ENCODE measurements around the gene C2CD4D. TPM values are rescaled to one million over a fixed set of nuclear protein-coding genes. Genes with fewer than 3 reads are reported as not detected.
"Not testable (repeated sequence)": the region's sequence is repeated elsewhere in the genome, so short reads cannot be mapped to it uniquely, and the experiment has no call there.

C2CD4D gene
- total RNA-seq: not detected in 2 replicates

DNA sequence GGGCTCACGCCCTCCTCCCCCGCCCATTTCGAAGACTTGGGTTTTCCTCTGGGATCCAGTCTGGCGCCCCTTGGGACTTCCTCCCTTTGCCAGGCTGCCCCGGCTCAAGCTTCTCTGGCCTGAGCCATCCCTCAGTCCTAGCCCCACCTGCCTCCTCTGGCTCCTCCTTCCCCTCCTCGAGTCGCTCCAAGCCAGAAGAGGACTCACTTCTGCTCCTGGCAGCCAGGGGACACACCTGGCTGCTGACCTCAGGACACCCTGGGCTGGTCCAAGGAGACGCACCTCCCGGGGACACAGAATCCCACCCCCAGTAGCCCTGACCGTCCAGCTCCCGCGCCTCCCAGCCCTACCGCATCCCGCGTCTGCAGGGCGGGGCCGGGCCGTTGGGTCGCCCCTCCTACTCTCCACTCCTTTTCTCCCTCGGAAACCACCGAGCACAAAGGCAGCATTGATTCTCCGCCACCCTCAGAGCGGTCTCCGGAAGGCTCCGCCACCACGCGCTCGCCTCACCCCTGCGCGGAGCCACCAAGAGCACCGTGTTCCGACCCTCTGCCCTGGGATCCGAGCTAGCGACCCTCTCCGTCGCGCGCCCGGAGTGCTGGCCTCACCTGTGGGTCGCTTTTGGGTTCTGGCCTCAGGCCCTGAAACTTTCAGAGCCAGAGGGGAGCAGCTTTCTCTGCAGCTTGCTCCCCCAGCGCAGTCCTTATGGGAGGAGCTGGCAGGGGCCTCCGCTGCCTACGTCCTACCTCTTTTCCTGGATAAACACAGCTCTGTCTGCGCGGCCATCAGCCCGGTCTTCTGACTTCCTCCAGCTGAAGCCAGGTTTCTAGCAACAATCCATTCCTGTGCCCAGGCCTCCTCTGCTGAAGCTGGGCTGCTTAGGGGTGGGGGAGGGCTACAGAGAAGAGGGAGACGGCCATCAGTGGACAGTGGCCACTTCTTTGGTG lies at the start of gene C2CD4D:
C2CD4D (minus strand) TSS at position 364 of the 947 bp plus-strand sequence. CDS start 831 bp downstream, outside the sequence.
- TF ChIP-seq, protein P1, sequence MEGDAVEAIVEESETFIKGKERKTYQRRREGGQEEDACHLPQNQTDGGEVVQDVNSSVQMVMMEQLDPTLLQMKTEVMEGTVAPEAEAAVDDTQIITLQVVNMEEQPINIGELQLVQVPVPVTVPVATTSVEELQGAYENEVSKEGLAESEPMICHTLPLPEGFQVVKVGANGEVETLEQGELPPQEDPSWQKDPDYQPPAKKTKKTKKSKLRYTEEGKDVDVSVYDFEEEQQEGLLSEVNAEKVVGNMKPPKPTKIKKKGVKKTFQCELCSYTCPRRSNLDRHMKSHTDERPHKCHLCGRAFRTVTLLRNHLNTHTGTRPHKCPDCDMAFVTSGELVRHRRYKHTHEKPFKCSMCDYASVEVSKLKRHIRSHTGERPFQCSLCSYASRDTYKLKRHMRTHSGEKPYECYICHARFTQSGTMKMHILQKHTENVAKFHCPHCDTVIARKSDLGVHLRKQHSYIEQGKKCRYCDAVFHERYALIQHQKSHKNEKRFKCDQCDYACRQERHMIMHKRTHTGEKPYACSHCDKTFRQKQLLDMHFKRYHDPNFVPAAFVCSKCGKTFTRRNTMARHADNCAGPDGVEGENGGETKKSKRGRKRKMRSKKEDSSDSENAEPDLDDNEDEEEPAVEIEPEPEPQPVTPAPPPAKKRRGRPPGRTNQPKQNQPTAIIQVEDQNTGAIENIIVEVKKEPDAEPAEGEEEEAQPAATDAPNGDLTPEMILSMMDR (IDR thresholded peaks at IDR 0.05; ENCODE audit: insufficient read depth, low read length, severe bottlenecking): peak; percentile 4
- no peaks in the 10 kb centered on the region for H3K36me3 ChIP-seq (ENCODE audit: control insufficient read depth, insufficient read depth, low read length)
- DNase-seq (ENCODE audit: low read depth) (peak; percentile 57), FAIRE-seq (no peak)
- H3K27me3 ChIP-seq (ENCODE audit: control insufficient read depth, insufficient read depth, low read length): no peaks in the 10 kb centered on the region
- peak within 1 kb of the TSS; percentile 38 for H3K4me3 ChIP-seq (ENCODE audit: low read depth, low read length)

DNA sequence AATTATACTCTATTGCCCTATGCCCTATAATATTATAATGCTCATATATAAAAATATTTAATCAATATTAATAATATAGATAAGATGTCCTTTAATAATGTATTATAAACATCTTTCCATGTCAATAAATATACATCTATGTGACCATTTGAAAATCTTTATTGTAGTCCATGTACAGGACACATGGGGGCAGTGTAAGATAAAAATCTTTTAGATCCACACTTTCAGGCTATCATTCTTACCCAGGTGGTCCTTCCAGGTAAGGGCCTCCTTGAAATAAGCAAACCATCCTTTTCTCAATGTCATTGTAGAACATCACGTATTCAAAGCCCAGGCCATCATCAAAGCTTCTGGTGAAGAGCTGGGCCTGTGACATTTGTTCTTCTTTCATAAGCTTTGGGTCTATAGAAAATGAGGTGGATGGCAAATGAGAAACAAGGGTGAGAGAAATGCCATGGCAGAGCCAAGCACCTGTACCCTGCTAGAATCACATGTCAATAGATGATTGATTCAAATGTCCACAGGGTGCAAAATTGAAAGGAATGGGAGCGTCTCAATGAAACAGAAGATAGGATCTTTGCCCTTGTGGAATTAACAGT lies 49.5 kb upstream of the C2CD4D start:
- TF ChIP-seq, protein P1 (IDR thresholded peaks at IDR 0.05; ENCODE audit: insufficient read depth, low read length, severe bottlenecking): peak; percentile 24
- no peaks in the 10 kb centered on the region for H3K27me3 ChIP-seq (ENCODE audit: control insufficient read depth, insufficient read depth, low read length)
- FAIRE-seq (no peak), DNase-seq (ENCODE audit: low read depth) (peak; percentile 42)
- H3K36me3 ChIP-seq (ENCODE audit: control insufficient read depth, insufficient read depth, low read length): no peaks in the 10 kb centered on the region
- H3K4me3 ChIP-seq (ENCODE audit: low read depth, low read length): no peak overlapping the region

DNA sequence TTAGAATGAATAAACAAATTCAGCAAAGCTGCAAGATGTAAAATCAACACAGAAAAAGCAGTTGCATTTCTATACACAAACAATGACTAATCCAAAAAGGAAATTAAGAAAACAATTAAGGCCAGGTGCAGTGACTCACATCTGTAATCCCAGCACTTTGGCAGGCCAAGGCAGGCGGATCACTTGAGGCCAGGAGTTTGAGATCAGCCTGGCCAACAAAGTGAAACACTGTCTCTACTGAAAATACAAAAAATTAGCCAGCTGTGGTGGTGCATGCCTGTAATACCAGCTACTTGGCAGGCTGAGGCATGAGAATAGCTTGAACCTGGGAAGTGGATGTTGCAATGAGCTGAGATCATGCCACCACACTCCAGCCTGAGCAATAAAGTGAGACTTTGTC lies 47.4 kb upstream of the C2CD4D start:
- DNase-seq (ENCODE audit: low read depth): peak; percentile 89
- no peaks in the 10 kb centered on the region for H3K27me3 ChIP-seq (ENCODE audit: control insufficient read depth, insufficient read depth, low read length)
- no peak for FAIRE-seq
- H3K4me3 ChIP-seq (ENCODE audit: low read depth, low read length): no peak overlapping the region
- no peaks in the 10 kb centered on the region for H3K36me3 ChIP-seq (ENCODE audit: control insufficient read depth, insufficient read depth, low read length)
- TF ChIP-seq, protein P1 (IDR thresholded peaks at IDR 0.05; ENCODE audit: insufficient read depth, low read length, severe bottlenecking): no peak

DNA sequence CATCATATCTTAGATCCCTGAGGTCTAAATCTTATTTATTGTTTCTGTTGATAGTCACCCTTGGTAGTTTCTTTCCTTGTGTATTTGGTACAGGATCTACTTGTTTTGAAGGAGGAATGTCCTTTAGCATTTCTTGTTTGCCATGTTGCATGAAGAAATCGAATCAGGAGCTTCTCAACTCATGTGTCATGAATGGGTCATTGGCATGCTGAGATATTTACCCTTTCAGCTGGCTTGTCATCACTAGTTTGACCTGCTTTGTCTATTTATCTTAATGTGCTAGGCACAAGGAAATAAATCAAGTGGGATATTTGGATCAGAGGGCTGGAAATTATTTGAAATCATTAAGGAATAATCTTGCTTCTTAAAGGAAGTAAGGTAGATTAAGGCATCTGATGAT lies 45.9 kb upstream of the C2CD4D start:
- DNase-seq (ENCODE audit: low read depth) (peak; percentile 97), FAIRE-seq (no peak)
- no peaks in the 10 kb centered on the region for H3K36me3 ChIP-seq (ENCODE audit: control insufficient read depth, insufficient read depth, low read length)
- H3K4me3 ChIP-seq (ENCODE audit: low read depth, low read length): no peak overlapping the region
- TF ChIP-seq, protein P1 (IDR thresholded peaks at IDR 0.05; ENCODE audit: insufficient read depth, low read length, severe bottlenecking): no peak
- no peaks in the 10 kb centered on the region for H3K27me3 ChIP-seq (ENCODE audit: control insufficient read depth, insufficient read depth, low read length)

DNA sequence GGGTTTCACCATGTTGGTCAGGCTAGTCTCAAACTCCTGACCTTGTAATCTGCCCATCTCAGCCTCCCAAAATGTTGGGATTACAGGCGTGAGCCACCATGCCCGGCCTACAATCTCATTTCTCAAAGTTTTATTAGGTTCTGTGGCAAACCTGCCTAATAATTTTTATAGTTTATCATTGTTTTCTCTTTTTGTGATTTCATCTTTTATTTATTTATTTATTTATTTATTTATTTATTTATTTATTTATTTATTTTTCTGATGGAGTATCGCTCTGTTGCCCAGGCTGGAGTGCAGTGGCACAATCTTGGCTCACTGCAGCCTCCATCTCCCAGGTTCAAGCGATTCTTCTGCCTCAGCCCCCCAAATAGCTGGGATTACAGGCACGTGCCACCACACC lies 45.3 kb upstream of the C2CD4D start:
- not testable (repeated sequence) for DNase-seq (ENCODE audit: low read depth); FAIRE-seq; H3K27me3 ChIP-seq (ENCODE audit: control insufficient read depth, insufficient read depth, low read length); H3K4me3 ChIP-seq (ENCODE audit: low read depth, low read length); H3K36me3 ChIP-seq (ENCODE audit: control insufficient read depth, insufficient read depth, low read length)

DNA sequence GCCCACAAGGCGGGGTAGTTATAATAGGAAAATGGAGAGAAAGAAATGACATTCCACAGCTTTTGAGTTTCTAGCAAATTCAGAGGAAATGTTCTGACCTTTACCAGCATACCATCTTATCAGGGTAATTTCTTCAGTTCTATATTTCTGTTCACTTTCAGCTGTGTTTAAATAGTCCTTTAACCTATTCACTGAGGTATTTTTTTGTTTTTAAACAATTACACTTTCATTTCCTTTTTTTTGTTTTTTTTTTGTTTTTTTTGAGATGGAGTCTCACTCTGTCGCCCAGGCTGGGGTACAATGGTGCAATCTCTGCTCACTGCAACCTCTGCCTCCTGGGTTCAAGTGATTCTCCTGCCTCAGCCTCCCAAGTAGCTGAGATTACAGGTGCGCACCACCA lies 44.8 kb upstream of the C2CD4D start:
- not testable (repeated sequence) for H3K27me3 ChIP-seq (ENCODE audit: control insufficient read depth, insufficient read depth, low read length); H3K36me3 ChIP-seq (ENCODE audit: control insufficient read depth, insufficient read depth, low read length); FAIRE-seq; DNase-seq (ENCODE audit: low read depth); H3K4me3 ChIP-seq (ENCODE audit: low read depth, low read length)

DNA sequence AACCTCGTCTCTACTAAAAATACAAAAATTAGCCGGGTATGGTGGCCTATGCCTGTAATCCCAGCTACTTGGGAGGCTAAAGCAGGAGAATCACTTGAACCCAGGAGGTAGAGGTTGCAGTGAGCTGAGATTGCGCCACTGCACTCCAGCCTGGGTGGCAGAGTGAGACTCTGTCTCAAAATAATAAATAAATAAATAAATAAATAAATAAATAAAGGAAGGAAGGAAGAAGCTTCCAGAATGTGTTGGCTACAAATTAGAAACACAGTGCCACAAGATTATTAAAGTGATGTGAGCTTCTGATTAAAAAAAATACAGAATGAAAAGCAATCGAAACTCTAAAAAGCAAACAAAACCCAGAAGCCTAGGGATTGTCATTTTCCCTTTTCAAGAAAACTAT lies 44.3 kb upstream of the C2CD4D start:
- not testable (repeated sequence) for H3K4me3 ChIP-seq (ENCODE audit: low read depth, low read length); H3K36me3 ChIP-seq (ENCODE audit: control insufficient read depth, insufficient read depth, low read length); DNase-seq (ENCODE audit: low read depth); H3K27me3 ChIP-seq (ENCODE audit: control insufficient read depth, insufficient read depth, low read length); FAIRE-seq

DNA sequence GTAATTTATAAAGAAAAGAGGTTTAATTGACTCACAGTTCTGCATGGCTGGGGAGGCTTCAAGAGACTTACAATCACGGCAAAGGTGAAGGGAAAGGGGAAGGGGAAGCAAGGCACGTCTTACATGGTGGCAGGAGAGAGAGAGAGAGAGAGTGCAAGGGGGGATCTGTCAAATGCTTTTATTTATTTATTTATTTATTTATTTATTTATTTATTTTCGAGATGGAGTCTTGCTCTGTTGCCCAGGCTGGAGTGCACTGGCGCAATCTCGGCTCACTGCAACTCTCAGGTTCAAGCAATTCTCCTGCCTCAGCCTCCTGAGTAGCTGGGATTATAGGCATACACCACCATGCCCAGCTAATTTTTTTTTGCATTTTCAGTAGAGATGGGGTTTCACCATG lies 43.3 kb upstream of the C2CD4D start:
- not testable (repeated sequence) for H3K36me3 ChIP-seq (ENCODE audit: control insufficient read depth, insufficient read depth, low read length); FAIRE-seq; H3K27me3 ChIP-seq (ENCODE audit: control insufficient read depth, insufficient read depth, low read length); H3K4me3 ChIP-seq (ENCODE audit: low read depth, low read length); DNase-seq (ENCODE audit: low read depth)

Measured in bronchial epithelial cell (primary cell).